ENCODE results near the gene EDIL3.

GRCh38 chr5:83895860-83896259, 488.8 kb downstream of the EDIL3 start:
- TF ChIP-seq CTCF (IDR thresholded peaks at IDR 0.05; ENCODE audit: poor library complexity), result no peak
- no peak for TF ChIP-seq EZH2 (IDR thresholded peaks at IDR 0.05; ENCODE audit: borderline replicate concordance)

Measured in hepatocyte (in vitro differentiated cells).